ENCODE measurements around the gene DTNB. TPM values are rescaled to one million over a fixed set of nuclear protein-coding genes. Genes with fewer than 3 reads are reported as not detected.

The DTNB gene
- total RNA-seq, 1 donor from 2014 or later = 28.9 TPM

DNA sequence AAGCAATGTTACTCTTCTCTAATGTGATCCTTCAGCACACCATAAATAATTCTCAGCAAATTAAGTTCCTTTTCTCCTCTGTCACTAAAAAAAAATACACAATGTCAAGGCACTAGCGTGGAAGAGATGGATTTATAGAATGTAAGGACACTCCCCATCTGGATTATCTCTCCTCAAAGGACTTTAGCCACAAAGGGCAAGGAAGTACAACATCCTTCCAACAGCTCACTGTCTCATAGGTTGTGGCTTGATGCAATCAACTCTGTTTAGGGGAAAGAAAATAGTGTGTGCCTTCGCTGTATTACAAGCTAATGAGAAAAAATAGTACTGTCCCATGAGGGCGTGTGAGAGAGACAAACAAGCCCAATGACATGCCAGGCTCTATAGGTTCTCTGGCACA lies 202.6 kb downstream of the DTNB start:
- Mint-ChIP-seq H3K9me3 (peaks cover 9% of the 10 kb centered on the region), H3K27me3 (no peaks in the 10 kb centered on the region), H3K4me1 (no peaks in the 10 kb centered on the region), H3K36me3 (ENCODE audit: low read depth) (peaks cover 24% of the 10 kb centered on the region), H3K27ac (no peak overlapping the region), H3K4me3 (no peak overlapping the region)
- POLR2A ChIA-PET = no interaction called here
- DNase-seq (no peak), ATAC-seq (ENCODE audit: low read depth) (no peak)
- CTCF ChIA-PET = no interaction called here
- TF ChIP-seq CTCF (IDR thresholded peaks at IDR 0.05) = no peak
- intact Hi-C loops (cut with micrococcal nuclease) = no loop called here

DNA sequence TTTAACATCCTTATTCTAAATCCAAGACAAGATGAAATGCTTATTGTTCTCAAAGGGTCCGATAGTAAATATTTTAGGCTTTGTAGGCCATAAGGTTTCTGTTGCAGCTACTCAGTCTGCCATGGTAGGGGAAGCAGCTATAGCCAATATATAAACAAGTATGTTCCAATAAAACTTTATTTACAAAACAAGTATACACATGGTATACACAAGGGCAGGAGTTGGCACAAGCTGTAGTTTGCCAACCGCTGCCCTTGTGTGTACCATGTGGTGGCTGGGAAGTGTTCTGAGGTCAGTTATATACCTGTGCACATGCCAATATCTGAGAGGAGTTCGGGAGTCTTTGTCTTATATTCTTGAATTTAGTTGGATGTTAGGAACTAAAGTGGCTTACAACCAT lies 205.6 kb downstream of the DTNB start:
- ChIA-PET POLR2A (interaction anchor here (1.5 kb wide), 1 partner anchor 105 kb away, joined by 4 read pairs; no protein-coding TSS in a partner anchor), CTCF (no interaction called here)
- H3K9me3 Mint-ChIP-seq = no peaks in the 10 kb centered on the region
- ATAC-seq (ENCODE audit: low read depth) = no peak
- DNase-seq = no peak
- TF ChIP-seq CTCF (IDR thresholded peaks at IDR 0.05) = no peak
- intact Hi-C loops (cut with micrococcal nuclease) = no loop called here
- no peak overlapping the region for H3K4me3 Mint-ChIP-seq
- H3K4me1 Mint-ChIP-seq = no peaks in the 10 kb centered on the region
- H3K27ac Mint-ChIP-seq = no peak overlapping the region
- no peaks in the 10 kb centered on the region for H3K27me3 Mint-ChIP-seq
- peaks cover 4% of the 10 kb centered on the region for H3K36me3 Mint-ChIP-seq (ENCODE audit: low read depth)

- CTCF ChIA-PET = no interaction called here
- Mint-ChIP-seq H3K4me3 (no peak overlapping the region), H3K4me1 (peaks cover 9% of the 10 kb centered on the region), H3K27me3 (no peaks in the 10 kb centered on the region), H3K9me3 (no peaks in the 10 kb centered on the region), H3K27ac (no peak overlapping the region), H3K36me3 (ENCODE audit: low read depth) (no peaks in the 10 kb centered on the region)
- TF ChIP-seq CTCF (IDR thresholded peaks at IDR 0.05) = no peak
- POLR2A ChIA-PET = no interaction called here
- DNase-seq (no peak), ATAC-seq (ENCODE audit: low read depth) (no peak)
- intact Hi-C loops (cut with micrococcal nuclease) = no loop called here
These were observed 211.4 kb downstream of the DTNB start for GRCh38 chr2:25462021-25462420.

DNA sequence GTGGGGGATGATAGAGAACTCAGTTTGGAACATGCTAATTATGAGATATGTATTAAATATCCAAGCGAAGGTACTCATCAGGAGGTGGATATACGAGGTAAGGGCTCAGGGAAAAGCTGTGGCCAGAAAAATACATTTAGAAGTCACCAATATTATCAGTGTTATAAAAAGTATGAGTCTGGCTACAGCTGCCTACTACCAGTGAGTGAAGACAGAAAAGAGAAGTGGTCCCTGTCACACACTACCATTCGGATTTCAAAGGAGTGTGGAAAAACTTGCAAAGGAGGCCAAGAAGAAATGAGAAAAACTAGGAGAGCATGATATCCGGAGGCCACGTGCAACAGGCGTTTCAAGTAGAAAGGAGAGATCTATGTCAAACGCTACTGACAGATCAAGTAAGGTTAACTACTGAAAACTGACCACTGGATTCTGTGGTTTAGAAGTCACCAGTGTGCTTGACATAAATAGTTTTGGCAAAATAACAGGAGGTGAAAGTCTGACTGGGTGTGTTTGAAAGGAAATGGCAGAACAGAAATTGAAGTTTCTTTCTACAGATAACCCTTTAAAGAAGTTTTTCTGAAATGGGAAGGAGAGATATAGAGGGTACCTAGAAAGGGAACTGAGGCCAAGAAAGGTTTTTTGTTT lies 213.0 kb downstream of the DTNB start:
- H3K27ac Mint-ChIP-seq = no peak overlapping the region
- peaks cover 2% of the 10 kb centered on the region for H3K36me3 Mint-ChIP-seq (ENCODE audit: low read depth)
- POLR2A ChIA-PET = interaction anchor here (0.5 kb wide), 1 partner anchor 100 kb away, joined by 3 read pairs; no protein-coding TSS in a partner anchor
- DNase-seq (no peak), ATAC-seq (ENCODE audit: low read depth) (no peak)
- no peak for TF ChIP-seq CTCF (IDR thresholded peaks at IDR 0.05)
- no peaks in the 10 kb centered on the region for H3K27me3 Mint-ChIP-seq
- intact Hi-C loops (cut with micrococcal nuclease) = no loop called here
- peaks cover 9% of the 10 kb centered on the region for H3K4me1 Mint-ChIP-seq
- H3K9me3 Mint-ChIP-seq = no peaks in the 10 kb centered on the region
- CTCF ChIA-PET = no interaction called here
- no peak overlapping the region for H3K4me3 Mint-ChIP-seq

DNA sequence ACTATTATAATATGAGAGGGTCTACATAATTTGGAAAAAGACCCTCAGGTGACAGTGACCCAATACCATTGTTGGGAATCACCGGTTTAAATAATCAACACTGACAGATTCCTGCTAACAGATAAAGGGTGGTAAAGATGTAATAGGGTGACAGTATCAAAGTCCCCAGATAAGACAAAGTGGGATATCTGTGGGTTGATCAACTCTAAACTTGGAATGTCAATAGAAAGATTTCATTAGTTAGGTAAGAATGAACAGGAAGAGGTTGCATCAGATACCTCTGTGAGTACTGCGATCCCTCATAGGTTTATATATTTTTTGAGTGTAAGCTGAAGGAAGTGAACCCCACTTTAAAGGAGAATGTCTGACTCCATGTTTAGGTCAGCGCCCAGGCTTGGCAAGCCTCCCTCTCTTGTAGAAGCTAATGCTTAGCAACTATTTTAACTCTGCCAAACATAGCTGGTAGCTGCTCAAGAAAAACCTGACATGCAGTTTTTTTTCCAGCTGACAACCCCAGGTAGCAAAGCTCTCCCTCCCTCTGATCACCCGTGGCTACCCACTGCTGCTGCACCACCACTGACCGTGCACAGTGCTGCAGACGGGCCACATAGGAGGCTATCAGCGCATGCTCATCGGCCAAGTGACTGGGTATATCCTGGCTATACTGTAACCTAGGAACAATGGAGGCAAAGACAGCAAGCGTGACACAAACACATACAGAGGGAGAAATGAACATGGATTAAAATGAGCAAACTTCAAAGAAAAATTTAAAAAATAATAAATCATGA lies 218.4 kb downstream of the DTNB start:
- Mint-ChIP-seq H3K4me3 (no peak overlapping the region), H3K36me3 (ENCODE audit: low read depth) (peaks cover 9% of the 10 kb centered on the region), H3K27ac (no peak overlapping the region), H3K27me3 (no peaks in the 10 kb centered on the region), H3K9me3 (no peaks in the 10 kb centered on the region), H3K4me1 (peaks cover 31% of the 10 kb centered on the region)
- ChIA-PET POLR2A (interaction anchor here (1.0 kb wide), 1 partner anchor 200 kb away, joined by 3 read pairs; no protein-coding TSS in a partner anchor), CTCF (no interaction called here)
- TF ChIP-seq CTCF (IDR thresholded peaks at IDR 0.05) = no peak
- intact Hi-C loops (cut with micrococcal nuclease) = loop anchor here (5.0 kb wide), 2 partner anchors 38 to 42 kb away; no protein-coding TSS in a partner anchor
- ATAC-seq (ENCODE audit: low read depth) = no peak
- no peak for DNase-seq

All from activated B cell treated with CpG ODN at 0.5 μM for 24 hours (primary cell).